ENCODE data around the gene SHISA5. TPM values are rescaled to one million over a fixed set of nuclear protein-coding genes. Genes with fewer than 3 reads are reported as not detected.

The SHISA5 gene
- total RNA-seq, 1 donor from 2014 or later: 231 TPM

GRCh38 chr3:48428088-48428571, 75.8 kb downstream of the SHISA5 start:
- no peak for TF ChIP-seq CTCF (IDR thresholded peaks at IDR 0.05; ENCODE audit: insufficient read depth, low read length, poor library complexity, severe bottlenecking)
- H3K4me3 ChIP-seq (ENCODE audit: low read depth, low read length): peak overlapping the region; percentile 81
- H3K36me3 ChIP-seq (ENCODE audit: control insufficient read depth, insufficient read depth, low read length): peaks cover 3% of the 10 kb centered on the region
- no peaks in the 10 kb centered on the region for H3K27me3 ChIP-seq (ENCODE audit: control insufficient read depth, insufficient read depth, low read length)
- no peak for DNase-seq (ENCODE audit: low read depth)

DNA sequence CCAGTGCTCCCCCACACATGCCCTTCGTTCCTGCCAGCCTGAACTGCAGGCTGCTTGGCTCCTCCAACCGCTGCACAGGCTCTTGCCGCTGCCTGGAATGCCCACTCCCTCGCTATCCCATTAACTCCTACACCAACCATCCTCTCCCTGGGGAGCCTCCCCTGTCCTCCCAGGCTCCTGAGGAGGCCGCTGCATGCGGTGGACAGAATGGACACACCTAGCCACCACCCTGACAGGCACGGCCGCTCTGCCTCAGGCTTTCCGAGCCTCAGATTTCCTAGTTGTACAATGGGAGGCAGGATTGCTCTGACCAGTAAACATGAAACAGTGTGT, 76.4 kb downstream of the SHISA5 start:
- no peak for TF ChIP-seq CTCF (IDR thresholded peaks at IDR 0.05; ENCODE audit: insufficient read depth, low read length, poor library complexity, severe bottlenecking)
- H3K27me3 ChIP-seq (ENCODE audit: control insufficient read depth, insufficient read depth, low read length): no peaks in the 10 kb centered on the region
- peaks cover 3% of the 10 kb centered on the region for H3K36me3 ChIP-seq (ENCODE audit: control insufficient read depth, insufficient read depth, low read length)
- DNase-seq (ENCODE audit: low read depth): no peak
- peak overlapping the region; percentile 81 for H3K4me3 ChIP-seq (ENCODE audit: low read depth, low read length)

GRCh38 chr3:48426944-48427629, 76.9 kb downstream of the SHISA5 start:
- Histone ChIP-seq H3K36me3 (ENCODE audit: control insufficient read depth, insufficient read depth, low read length) (peaks cover 3% of the 10 kb centered on the region), H3K27me3 (ENCODE audit: control insufficient read depth, insufficient read depth, low read length) (no peaks in the 10 kb centered on the region), H3K4me3 (ENCODE audit: low read depth, low read length) (peak overlapping the region; percentile 81)
- DNase-seq (ENCODE audit: low read depth): no peak
- no peak for TF ChIP-seq CTCF (IDR thresholded peaks at IDR 0.05; ENCODE audit: insufficient read depth, low read length, poor library complexity, severe bottlenecking)

- DNase-seq (ENCODE audit: low read depth): no peak
- no peak overlapping the region for H3K4me3 ChIP-seq (ENCODE audit: low read depth, low read length)
- TF ChIP-seq CTCF (IDR thresholded peaks at IDR 0.05; ENCODE audit: insufficient read depth, low read length, poor library complexity, severe bottlenecking): no peak
- H3K36me3 ChIP-seq (ENCODE audit: control insufficient read depth, insufficient read depth, low read length): peaks cover 3% of the 10 kb centered on the region
- no peaks in the 10 kb centered on the region for H3K27me3 ChIP-seq (ENCODE audit: control insufficient read depth, insufficient read depth, low read length)
Observed at GRCh38 chr3:48426401-48426909, 77.5 kb downstream of the SHISA5 start.

GRCh38 chr3:48425281-48425812, 78.6 kb downstream of the SHISA5 start:
- DNase-seq (ENCODE audit: low read depth): no peak
- TF ChIP-seq CTCF (IDR thresholded peaks at IDR 0.05; ENCODE audit: insufficient read depth, low read length, poor library complexity, severe bottlenecking): no peak
- Histone ChIP-seq H3K4me3 (ENCODE audit: low read depth, low read length) (no peak overlapping the region), H3K27me3 (ENCODE audit: control insufficient read depth, insufficient read depth, low read length) (no peaks in the 10 kb centered on the region), H3K36me3 (ENCODE audit: control insufficient read depth, insufficient read depth, low read length) (peaks cover 3% of the 10 kb centered on the region)
